ENCODE results near the gene SV2C. TPM values are rescaled to one million over a fixed set of nuclear protein-coding genes. Genes with fewer than 3 reads are reported as not detected.
"Not testable (repeated sequence)": the region's sequence is repeated elsewhere in the genome, so short reads cannot be mapped to it uniquely, and the experiment has no call there.

SV2C gene
- total RNA-seq, 1 donor = not detected

DNA sequence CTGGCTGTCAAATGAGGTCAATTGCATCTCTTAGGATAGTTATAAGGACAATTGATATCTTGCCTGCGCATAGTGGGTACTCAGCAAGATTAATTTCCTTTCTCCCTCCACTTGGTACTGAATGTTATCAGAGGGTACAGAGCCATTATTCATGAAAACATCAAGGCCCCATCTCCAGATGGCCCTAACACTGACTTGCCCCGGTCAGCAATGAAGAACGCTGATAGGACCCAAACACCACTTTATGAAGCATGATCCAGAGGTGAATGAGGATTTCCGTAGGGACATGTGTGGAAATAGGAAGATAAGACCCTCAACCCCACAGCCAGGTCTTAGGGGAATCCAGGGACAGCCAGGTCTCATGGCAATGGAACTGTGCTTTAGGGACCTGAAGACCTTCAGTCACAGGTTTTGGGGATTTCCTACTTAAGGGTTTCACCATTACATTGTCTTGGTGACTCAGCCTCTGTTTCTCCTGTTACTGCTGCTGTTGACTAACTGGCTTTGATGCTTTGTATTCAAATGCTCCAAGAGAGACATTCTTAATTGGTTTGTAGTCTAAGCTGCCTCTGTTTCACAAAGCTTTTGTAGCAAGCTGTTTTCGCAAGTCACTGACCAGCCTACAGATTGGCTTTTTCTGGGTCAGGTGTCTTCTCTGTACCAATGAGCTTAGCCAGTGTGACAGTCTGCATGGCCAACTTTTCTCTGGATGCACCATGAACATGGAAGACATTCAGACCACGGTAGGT is 284.6 kb downstream of the SV2C start:
- no peak for DNase-seq (ENCODE audit: low read depth)
- H3K4me3 ChIP-seq (ENCODE audit: low read depth, low read length) = no peak overlapping the region
- TF ChIP-seq, protein P1, sequence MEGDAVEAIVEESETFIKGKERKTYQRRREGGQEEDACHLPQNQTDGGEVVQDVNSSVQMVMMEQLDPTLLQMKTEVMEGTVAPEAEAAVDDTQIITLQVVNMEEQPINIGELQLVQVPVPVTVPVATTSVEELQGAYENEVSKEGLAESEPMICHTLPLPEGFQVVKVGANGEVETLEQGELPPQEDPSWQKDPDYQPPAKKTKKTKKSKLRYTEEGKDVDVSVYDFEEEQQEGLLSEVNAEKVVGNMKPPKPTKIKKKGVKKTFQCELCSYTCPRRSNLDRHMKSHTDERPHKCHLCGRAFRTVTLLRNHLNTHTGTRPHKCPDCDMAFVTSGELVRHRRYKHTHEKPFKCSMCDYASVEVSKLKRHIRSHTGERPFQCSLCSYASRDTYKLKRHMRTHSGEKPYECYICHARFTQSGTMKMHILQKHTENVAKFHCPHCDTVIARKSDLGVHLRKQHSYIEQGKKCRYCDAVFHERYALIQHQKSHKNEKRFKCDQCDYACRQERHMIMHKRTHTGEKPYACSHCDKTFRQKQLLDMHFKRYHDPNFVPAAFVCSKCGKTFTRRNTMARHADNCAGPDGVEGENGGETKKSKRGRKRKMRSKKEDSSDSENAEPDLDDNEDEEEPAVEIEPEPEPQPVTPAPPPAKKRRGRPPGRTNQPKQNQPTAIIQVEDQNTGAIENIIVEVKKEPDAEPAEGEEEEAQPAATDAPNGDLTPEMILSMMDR (IDR thresholded peaks at IDR 0.05; ENCODE audit: insufficient read depth, low read depth, low read length) = no peak

GRCh38 chr5:76368941-76369340 is 285.8 kb downstream of the SV2C start:
- DNase-seq (ENCODE audit: low read depth) = no peak
- no peak overlapping the region for H3K4me3 ChIP-seq (ENCODE audit: low read depth, low read length)
- TF ChIP-seq, protein P1 (IDR thresholded peaks at IDR 0.05; ENCODE audit: insufficient read depth, low read depth, low read length) = no peak

DNA sequence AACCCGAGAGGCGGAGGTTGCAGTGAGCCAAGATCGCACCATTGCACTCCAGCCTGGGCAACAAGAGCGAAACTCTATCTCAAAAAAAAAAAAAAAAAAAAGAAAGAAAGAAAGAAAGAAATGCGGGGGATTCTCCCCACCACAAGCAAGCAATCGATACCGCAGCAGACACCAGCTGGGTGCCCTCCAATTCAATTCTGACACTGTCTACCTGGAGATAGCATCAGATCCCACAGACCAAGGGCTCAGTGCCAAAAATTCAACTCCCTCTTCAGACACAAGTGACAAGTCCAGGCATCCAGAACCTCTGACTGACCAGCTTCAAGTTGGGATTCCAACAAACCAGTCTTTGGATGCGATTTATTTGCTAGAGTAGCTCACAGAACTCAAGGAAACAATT is 286.5 kb downstream of the SV2C start:
- H3K4me3 ChIP-seq (ENCODE audit: low read depth, low read length); DNase-seq (ENCODE audit: low read depth): not testable (repeated sequence)

- DNase-seq (ENCODE audit: low read depth) = no peak
- TF ChIP-seq, protein P1 (IDR thresholded peaks at IDR 0.05; ENCODE audit: insufficient read depth, low read depth, low read length) = no peak
These were observed 288.8 kb downstream of the SV2C start for GRCh38 chr5:76371960-76372322.

DNA sequence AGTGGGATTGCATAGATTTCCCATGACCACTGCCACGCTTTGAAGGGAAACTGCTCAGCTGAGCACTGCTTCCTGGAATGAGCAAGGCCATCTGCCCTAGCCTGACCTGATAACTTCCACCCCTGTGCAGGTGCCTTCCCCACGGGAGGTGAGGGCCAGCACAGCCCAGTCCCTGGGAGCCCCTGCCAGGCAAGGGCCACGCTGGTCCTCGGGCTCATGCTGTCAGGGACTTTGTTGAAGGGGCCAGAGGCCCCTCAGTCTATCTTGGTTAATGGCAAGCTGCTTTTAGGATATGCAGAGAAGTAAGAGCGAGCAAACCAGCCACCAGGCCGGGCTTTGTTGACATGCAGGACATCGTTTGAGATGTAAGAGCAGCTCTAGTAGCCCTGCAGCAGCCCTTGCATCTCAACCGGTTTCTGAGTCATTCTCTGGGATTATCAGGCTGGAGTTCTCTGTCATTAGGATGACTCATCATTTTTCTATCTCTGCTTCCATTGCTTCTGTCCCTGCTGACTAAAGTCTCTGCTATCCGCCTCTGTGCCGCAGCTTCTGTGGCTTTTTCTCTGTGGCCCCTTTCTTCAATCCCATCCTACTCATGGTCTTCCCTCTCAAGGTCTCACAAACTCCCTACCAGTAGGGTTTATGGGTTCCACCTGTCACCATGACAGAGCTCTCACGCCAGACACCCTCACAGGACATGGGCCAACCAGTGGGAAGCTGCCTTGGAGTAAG is 289.3 kb downstream of the SV2C start:
- DNase-seq (ENCODE audit: low read depth) = peak; percentile 79
- H3K4me3 ChIP-seq (ENCODE audit: low read depth, low read length) = no peak overlapping the region
- TF ChIP-seq, protein P1 (IDR thresholded peaks at IDR 0.05; ENCODE audit: insufficient read depth, low read depth, low read length) = no peak

More at GRCh38 chr5:76371960-76372322, 288.8 kb downstream of the SV2C start:
- no peak overlapping the region for H3K4me3 ChIP-seq (ENCODE audit: low read depth, low read length)

- no peak for DNase-seq (ENCODE audit: low read depth)
- no peak overlapping the region for H3K4me3 ChIP-seq (ENCODE audit: low read depth, low read length)
- TF ChIP-seq, protein P1 (IDR thresholded peaks at IDR 0.05; ENCODE audit: insufficient read depth, low read depth, low read length) = no peak
These were observed 293.1 kb downstream of the SV2C start for GRCh38 chr5:76376148-76376865.

- H3K4me3 ChIP-seq (ENCODE audit: low read depth, low read length) = no peak overlapping the region
- no peak for DNase-seq (ENCODE audit: low read depth)
- TF ChIP-seq, protein P1 (IDR thresholded peaks at IDR 0.05; ENCODE audit: insufficient read depth, low read depth, low read length) = no peak
These were observed 293.7 kb downstream of the SV2C start for GRCh38 chr5:76376866-76377230.

All from fibroblast of villous mesenchyme (primary cell).